HepG2 (cell line): ENCODE results near the gene ACSL4. TPM values are rescaled to one million over a fixed set of nuclear protein-coding genes. Genes with fewer than 3 reads are reported as not detected.
A peak's percentile ranks its signal among the peaks of the same experiment; 100 is the strongest.

Source experiments
- ELF1 ChIP-seq: sonication (generic); formaldehyde crosslinking; IDR thresholded peaks from 2 replicates; pipeline ENCODE4 v1.4.0; 2020; ENCODE audit warnings: missing genetic modification reagents
- FOXA3 ChIP-seq: IDR thresholded peaks from 2 replicates; pipeline ENCODE4 v1.6.1; 2016; ENCODE audit warnings: missing genetic modification reagents, missing compliant biosample characterization
- LCORL ChIP-seq, 2 experiments: fragments of 450-650 bp in 1 of 2; sonication (generic) in 1 of 2; formaldehyde crosslinking in 1 of 2; IDR thresholded peaks; 2 replicates each; pipeline versions ENCODE4 v1.5.0 to v1.6.1; 2017 to 2020; ENCODE audit warnings: antibody characterized with exemption in 1 of 2, missing genetic modification reagents in 1 of 2
- MEF2D ChIP-seq: sonication (generic); formaldehyde crosslinking; IDR thresholded peaks from 2 replicates; pipeline ENCODE4 v1.5.1; 2020; ENCODE audit warnings: mild to moderate bottlenecking, missing genetic modification reagents
- RBFOX2 ChIP-seq: fragments of 200-400 bp; formaldehyde crosslinking; IDR thresholded peaks from 2 replicates; pipeline ENCODE4 v1.6.1; 2017; ENCODE audit warnings: low read depth, mild to moderate bottlenecking, low read length
- RORA ChIP-seq: sonication (generic); formaldehyde crosslinking; IDR thresholded peaks from 2 replicates; pipeline ENCODE4 v1.5.0; 2020; ENCODE audit warnings: mild to moderate bottlenecking, missing genetic modification reagents, moderate library complexity
- SALL1 ChIP-seq: sonication (generic); formaldehyde crosslinking; IDR thresholded peaks from 2 replicates; pipeline ENCODE4 v1.8.0; 2022; ENCODE audit warnings: mild to moderate bottlenecking, missing genetic modification reagents
- SP5 ChIP-seq: IDR thresholded peaks from 2 replicates; pipeline ENCODE4 v1.6.1; 2016; ENCODE audit warnings: low read depth, borderline replicate concordance
- polyA plus RNA-seq, 8 experiments: library from polyadenylated mRNA; depleted of rRNA in 3 of 8; stranded (reverse) in 7 of 8; unstranded in 1 of 8; fragments of >200 nt; fragmentation: Illumina TruSeq in 4 of 8; extraction: Trizol in 4 of 8; gene quantifications; 2 replicates each; pipeline versions ENCODE4 v1.2.1 to v1.2.3, GENCODE V29; 2011 to 2016; ENCODE audit warnings: low read depth in 4 of 8, missing spikeins in 1 of 8, mixed read lengths in 1 of 8; ENCODE audit not compliant: insufficient read depth in 1 of 8
- total RNA-seq, 5 experiments: library from RNA; depleted of rRNA; stranded (reverse); fragments of >200 nt; fragmentation: Illumina TruSeq; extraction: Trizol; gene quantifications; 2 replicates each; pipeline ENCODE4 v1.2.3, GENCODE V29; 2016; ENCODE audit warnings: low read depth in 1 of 5
- TF ChIP-seq, protein P1 (sequence below): sonication (generic); formaldehyde crosslinking; IDR thresholded peaks from 2 replicates; pipeline ENCODE4 v1.4.0; 2020; ENCODE audit warnings: missing genetic modification reagents; ENCODE audit errors: not compliant biosample characterization
- TF ChIP-seq, protein P2 (sequence below): sonication (generic); formaldehyde crosslinking; IDR thresholded peaks from 2 replicates; pipeline ENCODE4 v1.4.0; 2020; ENCODE audit warnings: missing genetic modification reagents
- TF ChIP-seq, protein P3 (sequence below): sonication (generic); formaldehyde crosslinking; IDR thresholded peaks from 2 replicates; pipeline ENCODE4 v1.5.1; 2020; ENCODE audit warnings: missing genetic modification reagents, mild to moderate bottlenecking, borderline replicate concordance
- TF ChIP-seq, protein P4 (sequence below): sonication (generic); formaldehyde crosslinking; IDR thresholded peaks from 2 replicates; pipeline ENCODE4 v1.4.0; 2020; ENCODE audit warnings: missing genetic modification reagents
- TF ChIP-seq, protein P5 (sequence below): sonication (generic); formaldehyde crosslinking; IDR thresholded peaks from 2 replicates; pipeline ENCODE4 v1.4.0; 2020; ENCODE audit warnings: mild to moderate bottlenecking, missing genetic modification reagents
- TF ChIP-seq, protein P6 (sequence below): sonication (generic); formaldehyde crosslinking; IDR thresholded peaks from 2 replicates; pipeline ENCODE4 v1.5.1; 2020; ENCODE audit warnings: mild to moderate bottlenecking, missing genetic modification reagents, moderate library complexity

Gene ACSL4
- total and polyA plus RNA-seq, 2 of the 13 experiments (the other 11 are each of a cell fraction or from before 2014, with no cell fraction given) = 207 to 316 TPM

DNA sequence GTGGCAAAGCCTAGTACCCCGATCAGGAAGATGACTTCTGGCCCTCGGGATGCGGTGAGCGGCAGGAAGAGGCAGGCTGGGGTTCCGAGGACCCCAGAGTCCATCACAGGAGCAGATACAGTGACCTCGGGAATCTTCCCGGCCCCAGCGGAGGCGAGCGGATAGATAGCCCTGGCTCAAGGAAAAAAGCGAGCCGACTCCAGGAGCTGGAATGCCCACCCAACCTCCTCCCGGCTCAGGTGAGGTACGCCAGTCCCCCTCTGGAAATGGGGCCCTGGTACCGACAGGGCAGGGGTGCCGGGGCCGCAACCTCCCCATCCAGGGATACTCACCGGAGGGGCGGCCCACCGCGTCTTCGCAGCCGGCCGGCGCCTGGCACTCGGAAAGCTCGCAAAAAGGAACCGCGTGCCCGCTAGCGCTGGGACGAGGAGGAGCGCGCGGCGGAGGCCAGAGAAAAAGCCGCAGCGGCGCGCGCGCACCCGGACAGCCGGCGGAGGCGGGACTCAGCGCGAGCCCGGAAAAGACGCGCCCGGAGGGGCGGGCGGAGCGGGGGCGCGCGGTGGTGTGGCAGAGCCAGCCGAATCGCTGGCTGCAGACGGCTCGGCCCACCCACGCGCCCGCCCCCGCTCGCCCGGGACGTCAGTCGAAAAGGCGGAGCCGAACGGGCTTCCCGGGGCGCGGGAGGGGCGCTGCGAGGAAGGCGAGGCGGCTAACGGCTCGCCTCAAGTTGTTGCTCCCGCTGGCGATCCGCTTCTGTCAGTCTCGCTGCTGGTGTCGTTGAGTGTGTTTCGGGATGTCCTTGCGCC is at the start of gene ACSL4 (continued):
- TF ChIP-seq, protein P1, sequence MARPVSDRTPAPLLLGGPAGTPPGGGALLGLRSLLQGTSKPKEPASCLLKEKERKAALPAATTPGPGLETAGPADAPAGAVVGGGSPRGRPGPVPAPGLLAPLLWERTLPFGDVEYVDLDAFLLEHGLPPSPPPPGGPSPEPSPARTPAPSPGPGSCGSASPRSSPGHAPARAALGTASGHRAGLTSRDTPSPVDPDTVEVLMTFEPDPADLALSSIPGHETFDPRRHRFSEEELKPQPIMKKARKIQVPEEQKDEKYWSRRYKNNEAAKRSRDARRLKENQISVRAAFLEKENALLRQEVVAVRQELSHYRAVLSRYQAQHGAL (CRISPR knock-in tag) = no peak
- TF ChIP-seq, protein P2, sequence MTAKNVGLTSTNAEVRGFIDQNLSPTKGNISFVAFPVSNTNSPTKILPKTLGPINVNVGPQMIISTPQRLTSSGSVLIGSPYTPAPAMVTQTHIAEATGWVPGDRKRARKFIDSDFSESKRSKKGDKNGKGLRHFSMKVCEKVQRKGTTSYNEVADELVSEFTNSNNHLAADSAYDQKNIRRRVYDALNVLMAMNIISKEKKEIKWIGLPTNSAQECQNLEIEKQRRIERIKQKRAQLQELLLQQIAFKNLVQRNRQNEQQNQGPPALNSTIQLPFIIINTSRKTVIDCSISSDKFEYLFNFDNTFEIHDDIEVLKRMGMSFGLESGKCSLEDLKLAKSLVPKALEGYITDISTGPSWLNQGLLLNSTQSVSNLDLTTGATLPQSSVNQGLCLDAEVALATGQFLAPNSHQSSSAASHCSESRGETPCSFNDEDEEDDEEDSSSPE (CRISPR knock-in tag) = 0 out of 2 replicates have a peak, but pooled peaks have one; percentile 33
- TF ChIP-seq, protein P3, sequence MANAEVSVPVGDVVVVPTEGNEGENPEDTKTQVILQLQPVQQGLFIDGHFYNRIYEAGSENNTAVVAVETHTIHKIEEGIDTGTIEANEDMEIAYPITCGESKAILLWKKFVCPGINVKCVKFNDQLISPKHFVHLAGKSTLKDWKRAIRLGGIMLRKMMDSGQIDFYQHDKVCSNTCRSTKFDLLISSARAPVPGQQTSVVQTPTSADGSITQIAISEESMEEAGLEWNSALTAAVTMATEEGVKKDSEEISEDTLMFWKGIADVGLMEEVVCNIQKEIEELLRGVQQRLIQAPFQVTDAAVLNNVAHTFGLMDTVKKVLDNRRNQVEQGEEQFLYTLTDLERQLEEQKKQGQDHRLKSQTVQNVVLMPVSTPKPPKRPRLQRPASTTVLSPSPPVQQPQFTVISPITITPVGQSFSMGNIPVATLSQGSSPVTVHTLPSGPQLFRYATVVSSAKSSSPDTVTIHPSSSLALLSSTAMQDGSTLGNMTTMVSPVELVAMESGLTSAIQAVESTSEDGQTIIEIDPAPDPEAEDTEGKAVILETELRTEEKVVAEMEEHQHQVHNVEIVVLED (CRISPR knock-in tag) = peak; percentile 51; the same call in 1 of the 2 replicates
- 0 out of 2 replicates have a peak, but pooled peaks have one; percentile 28 for TF ChIP-seq SP5
- TF ChIP-seq ELF1 (CRISPR knock-in tag) = no peak
- peak; percentile 100 for TF ChIP-seq RBFOX2
- peak; percentile 65; the same call in 1 of the 2 replicates for TF ChIP-seq SALL1 (CRISPR knock-in tag)
- no peak for TF ChIP-seq LCORL (IDR thresholded peaks at IDR 0.05)
- TF ChIP-seq LCORL (CRISPR knock-in tag; IDR thresholded peaks at IDR 0.05) = 0 out of 2 replicates have a peak, but pooled peaks have one; percentile 5
- TF ChIP-seq, protein P4, sequence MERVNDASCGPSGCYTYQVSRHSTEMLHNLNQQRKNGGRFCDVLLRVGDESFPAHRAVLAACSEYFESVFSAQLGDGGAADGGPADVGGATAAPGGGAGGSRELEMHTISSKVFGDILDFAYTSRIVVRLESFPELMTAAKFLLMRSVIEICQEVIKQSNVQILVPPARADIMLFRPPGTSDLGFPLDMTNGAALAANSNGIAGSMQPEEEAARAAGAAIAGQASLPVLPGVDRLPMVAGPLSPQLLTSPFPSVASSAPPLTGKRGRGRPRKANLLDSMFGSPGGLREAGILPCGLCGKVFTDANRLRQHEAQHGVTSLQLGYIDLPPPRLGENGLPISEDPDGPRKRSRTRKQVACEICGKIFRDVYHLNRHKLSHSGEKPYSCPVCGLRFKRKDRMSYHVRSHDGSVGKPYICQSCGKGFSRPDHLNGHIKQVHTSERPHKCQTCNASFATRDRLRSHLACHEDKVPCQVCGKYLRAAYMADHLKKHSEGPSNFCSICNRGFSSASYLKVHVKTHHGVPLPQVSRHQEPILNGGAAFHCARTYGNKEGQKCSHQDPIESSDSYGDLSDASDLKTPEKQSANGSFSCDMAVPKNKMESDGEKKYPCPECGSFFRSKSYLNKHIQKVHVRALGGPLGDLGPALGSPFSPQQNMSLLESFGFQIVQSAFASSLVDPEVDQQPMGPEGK (CRISPR knock-in tag) = peak; percentile 57
- TF ChIP-seq, protein P5, sequence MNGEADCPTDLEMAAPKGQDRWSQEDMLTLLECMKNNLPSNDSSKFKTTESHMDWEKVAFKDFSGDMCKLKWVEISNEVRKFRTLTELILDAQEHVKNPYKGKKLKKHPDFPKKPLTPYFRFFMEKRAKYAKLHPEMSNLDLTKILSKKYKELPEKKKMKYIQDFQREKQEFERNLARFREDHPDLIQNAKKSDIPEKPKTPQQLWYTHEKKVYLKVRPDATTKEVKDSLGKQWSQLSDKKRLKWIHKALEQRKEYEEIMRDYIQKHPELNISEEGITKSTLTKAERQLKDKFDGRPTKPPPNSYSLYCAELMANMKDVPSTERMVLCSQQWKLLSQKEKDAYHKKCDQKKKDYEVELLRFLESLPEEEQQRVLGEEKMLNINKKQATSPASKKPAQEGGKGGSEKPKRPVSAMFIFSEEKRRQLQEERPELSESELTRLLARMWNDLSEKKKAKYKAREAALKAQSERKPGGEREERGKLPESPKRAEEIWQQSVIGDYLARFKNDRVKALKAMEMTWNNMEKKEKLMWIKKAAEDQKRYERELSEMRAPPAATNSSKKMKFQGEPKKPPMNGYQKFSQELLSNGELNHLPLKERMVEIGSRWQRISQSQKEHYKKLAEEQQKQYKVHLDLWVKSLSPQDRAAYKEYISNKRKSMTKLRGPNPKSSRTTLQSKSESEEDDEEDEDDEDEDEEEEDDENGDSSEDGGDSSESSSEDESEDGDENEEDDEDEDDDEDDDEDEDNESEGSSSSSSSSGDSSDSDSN = peak; percentile 74; the same call in 1 of the 2 replicates
- 0 out of 2 replicates have a peak, but pooled peaks have one; percentile 54 for TF ChIP-seq MEF2D (CRISPR knock-in tag)
- TF ChIP-seq, protein P6, sequence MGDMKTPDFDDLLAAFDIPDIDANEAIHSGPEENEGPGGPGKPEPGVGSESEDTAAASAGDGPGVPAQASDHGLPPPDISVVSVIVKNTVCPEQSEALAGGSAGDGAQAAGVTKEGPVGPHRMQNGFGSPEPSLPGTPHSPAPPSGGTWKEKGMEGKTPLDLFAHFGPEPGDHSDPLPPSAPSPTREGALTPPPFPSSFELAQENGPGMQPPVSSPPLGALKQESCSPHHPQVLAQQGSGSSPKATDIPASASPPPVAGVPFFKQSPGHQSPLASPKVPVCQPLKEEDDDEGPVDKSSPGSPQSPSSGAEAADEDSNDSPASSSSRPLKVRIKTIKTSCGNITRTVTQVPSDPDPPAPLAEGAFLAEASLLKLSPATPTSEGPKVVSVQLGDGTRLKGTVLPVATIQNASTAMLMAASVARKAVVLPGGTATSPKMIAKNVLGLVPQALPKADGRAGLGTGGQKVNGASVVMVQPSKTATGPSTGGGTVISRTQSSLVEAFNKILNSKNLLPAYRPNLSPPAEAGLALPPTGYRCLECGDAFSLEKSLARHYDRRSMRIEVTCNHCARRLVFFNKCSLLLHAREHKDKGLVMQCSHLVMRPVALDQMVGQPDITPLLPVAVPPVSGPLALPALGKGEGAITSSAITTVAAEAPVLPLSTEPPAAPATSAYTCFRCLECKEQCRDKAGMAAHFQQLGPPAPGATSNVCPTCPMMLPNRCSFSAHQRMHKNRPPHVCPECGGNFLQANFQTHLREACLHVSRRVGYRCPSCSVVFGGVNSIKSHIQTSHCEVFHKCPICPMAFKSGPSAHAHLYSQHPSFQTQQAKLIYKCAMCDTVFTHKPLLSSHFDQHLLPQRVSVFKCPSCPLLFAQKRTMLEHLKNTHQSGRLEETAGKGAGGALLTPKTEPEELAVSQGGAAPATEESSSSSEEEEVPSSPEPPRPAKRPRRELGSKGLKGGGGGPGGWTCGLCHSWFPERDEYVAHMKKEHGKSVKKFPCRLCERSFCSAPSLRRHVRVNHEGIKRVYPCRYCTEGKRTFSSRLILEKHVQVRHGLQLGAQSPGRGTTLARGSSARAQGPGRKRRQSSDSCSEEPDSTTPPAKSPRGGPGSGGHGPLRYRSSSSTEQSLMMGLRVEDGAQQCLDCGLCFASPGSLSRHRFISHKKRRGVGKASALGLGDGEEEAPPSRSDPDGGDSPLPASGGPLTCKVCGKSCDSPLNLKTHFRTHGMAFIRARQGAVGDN (CRISPR knock-in tag) = peak; percentile 88
- 0 out of 2 replicates have a peak, but pooled peaks have one; percentile 37 for TF ChIP-seq RORA
- TF ChIP-seq FOXA3 (CRISPR knock-in tag) = no peak
